ENCODE data around the gene TFB2M.

Gene TFB2M

DNA sequence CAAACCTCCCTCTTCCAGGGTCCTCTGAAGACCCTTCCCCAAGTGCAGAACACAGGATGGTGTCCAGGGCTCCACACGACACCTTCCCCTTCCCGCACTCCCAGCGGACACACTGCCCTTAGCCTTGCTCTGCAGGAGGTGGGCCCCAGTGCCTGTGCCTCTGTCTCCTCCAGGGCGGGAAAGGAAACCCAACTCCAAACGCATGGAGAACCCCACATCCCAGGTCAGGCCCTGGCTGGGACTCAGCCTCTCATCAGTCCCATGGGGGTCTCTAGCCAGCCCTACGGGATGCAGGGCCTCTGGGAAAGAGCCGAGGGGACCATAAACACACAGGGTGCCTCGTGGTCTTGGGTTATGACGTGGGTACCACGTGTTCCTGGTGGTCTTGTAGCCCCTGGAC lies 53.4 kb downstream of the TFB2M start:
- no peak for DNase-seq

DNA sequence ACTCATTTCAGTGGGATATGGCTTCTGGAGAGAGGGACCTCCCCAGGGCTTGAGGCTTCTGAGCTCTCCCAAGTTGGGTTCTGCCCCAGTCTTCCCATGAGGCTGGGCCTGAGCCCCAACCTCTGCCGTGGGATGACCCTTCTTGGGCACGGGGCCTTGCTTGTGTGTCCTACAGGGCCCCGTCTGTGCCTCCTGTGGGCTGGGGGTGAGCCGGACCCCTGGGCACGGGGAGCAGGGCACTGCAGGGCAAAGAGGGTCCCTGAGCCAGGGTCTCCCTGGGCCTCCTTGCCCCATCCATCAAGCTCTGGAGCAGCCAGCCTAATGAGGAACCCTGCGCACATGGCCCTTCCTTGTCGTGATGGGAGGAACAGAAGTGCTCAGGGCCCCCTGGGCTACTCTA lies 53.8 kb downstream of the TFB2M start:
- DNase-seq: no peak

DNA sequence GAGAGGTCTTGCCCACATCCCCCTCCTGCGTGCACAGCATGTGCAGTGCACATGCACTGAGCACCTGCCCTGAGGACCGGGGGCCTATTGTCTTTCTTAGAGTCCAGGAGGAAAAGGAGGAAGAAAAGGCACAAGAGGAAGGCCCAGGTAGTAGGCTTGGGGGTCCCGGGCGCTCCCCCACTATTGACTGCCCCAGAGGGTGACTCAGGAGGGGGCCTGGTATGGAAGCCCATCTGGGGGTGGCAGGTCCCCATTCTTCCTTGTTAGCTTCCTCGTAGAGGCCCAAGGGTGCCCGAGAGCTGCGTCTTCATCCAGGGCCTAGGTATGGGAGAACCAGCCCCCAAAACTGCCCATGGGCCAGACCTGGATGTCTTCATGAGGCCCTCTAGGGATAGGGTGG lies 54.9 kb downstream of the TFB2M start:
- DNase-seq: no peak

DNA sequence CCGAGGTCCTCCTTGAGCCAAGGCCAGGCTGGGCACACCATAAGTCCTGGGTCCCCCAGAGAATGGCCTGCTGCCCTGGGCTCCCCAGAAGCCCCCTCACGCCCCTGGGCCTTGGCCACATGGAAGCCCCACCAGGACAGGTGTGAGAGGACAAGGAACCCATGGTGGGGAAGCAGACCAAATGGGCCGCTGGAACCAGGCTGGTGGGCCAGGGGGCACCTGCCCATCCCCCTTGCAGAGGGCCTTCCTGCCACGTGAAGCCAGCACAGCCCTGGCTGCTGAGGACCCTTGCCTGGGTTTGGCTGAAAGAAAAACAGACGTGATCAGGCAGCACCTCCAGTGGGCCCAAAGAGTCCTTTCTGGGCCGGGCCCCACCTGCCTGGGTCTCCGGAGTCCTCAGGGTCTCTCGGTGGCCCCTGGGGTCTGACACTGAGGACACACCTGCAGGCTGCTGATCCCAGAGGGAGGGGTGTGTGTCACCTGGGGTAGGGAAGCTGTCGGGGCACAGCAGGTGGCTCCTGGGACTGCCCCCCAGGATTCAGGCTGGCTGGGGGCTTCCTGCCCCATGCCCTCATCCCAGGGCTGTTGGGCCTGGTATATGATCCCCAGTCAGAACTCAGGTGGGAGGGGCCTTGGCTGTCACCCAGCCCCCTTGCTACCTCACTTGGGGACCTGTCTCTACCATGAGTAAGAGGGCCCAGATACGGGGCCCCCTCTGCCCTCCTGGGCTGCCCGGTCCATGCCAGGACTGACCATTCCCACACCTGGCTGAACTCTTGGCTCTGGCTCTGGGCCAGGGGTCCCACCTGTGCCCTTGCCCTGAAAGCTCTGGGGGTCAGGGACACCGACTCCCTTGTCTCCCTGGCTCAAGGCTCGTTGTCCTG lies 55.7 kb downstream of the TFB2M start:
- no peak for DNase-seq

DNA sequence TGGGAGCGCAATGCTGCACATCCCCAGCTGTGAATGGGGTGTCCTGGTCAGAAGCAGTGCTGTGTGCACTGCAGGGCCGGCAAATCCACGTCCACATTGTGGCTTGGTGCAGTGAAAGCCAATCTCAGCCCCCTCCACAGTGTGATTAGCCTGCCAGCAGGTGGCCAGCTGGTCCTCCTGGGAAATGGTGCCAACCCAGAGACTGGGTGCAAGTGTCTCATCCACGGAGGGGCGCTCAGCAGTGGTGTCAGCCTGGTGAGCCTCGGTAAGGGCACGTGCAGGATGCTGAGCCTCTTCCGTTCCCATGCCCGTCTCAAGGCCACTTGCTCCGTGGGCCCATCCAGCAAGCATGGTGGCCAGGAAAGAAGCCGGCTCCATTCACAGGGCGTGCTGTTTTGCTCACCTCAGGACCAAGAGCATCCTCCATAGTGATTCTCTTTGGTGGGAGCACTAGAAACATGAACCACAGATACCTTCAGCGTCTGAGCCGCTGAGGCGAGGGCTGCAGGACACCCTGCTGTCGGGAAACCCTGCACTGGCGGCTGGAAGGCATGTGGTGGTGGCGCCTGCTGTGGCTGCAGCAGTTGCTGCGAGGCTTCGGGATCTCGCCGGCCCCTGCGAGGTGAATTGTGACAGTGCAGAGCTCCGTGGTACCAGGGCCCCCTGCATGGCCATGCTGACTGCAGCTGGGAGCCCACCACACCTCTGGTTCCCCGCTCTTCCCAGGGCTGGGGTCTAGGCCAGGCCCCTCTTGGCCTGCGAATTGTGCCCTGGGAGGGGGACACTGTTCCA lies 57.0 kb downstream of the TFB2M start:
- no peak for DNase-seq

DNA sequence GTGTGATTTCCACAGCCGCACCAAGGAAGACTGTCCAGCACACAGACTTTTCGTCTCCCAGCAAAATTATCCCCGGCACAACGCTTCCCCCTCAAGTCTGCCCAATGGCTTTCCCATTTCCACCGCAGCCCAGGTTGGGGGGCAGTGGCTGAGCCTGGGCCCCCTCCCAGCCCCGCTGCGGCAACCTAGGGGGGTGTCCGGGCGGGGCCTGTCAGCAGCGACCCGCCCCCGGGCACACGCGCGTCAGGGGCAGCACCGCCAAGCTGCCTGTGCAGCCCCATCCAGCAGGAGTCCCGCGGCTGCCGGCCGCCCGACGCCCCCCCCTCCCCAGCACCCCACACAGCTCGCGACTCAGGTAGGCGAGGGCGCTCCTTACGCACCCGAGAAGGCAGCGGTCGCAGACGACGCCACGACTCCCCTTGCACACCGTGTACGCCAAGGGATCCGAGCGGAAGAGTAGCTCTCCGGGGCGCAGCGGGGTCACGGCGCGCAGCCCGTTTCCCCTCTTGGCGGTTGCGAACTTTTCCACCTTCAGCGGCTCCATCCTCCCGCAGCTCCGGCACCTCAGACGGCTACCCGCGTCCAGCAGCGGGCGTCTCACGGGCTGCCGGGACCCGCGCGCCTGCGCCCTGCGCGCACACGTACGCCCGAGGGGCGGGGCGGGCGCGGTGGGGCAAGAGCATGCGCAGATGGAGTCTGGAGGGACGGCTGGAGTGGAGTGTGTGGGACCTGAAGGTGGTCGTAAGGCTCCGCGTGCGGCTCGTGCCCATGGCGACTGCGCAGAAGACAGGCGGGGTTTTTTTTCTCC lies 59.2 kb downstream of the TFB2M start, which contains the start of gene SMYD3:
Gene SMYD3, minus strand, starts transcription at position 606 of the 808 bp plus-strand sequence.
- peak in 13 of 14 donors; percentile 34 to 88 (median 71) for DNase-seq

DNA sequence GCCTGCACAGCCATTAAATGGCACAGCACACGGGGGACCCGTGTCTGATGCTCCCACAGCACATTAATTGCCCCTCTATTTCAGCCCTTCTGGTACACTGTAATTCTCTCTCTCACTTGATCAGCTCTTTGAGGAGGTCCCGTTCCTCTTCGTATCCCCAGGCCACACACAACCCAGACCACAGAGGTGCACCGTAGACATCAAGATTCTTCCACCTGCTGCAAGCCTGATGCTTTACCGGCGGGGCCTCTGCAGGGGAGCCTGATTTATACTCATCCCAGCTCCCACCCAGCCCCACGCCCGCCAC lies 59.7 kb downstream of the TFB2M start:
- peak in 3 of 14 donors; percentile 24 to 46 (median 38) for DNase-seq

DNA sequence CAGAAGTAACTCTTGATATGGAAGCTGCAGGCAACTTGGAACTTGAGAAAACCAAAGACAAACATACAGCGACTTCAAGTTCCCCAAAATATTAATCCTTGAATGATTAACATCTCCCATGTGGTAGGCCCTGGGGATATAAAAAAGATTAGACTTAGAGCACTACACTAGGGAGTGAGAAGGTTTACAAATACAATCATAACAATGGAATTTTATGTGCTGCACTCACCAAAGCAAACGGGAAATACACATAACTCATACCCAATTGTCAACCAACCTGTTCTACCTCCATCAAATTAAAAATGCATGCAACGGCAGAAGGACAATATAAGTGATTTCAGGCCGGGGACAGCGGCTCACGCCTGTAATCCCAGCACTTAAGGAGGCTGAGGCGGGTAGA lies 62.7 kb downstream of the TFB2M start:
- DNase-seq: no peak

DNA sequence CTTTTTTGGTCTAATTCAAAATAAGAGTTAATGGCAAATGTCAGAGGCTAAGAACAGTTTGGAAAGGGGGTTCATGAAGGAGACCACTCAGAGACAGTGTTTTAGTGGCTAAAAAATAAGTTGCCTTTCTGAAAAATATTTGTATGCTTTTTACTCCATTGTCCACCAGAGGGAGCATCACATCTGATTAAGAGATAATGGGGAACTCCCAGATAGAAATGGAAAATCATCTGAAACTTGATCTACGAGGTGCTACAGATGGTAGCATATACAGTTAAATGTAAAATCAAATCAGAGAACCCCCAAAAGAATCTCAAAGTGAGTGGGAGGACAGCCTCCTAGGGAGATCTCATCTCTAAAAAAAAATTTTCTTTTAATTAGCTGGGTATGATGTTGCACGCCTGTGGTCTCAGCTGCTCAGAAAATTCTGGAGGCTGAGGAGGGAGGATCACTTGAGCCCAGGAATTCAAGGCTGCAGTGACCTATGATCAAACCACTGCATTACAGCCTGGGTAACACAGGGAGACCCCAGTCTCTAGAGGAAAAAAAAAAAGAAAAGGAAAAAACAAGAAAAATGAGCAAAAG lies 68.6 kb downstream of the TFB2M start:
- peak in 2 of 14 donors; percentile 12 to 29 for DNase-seq

DNA sequence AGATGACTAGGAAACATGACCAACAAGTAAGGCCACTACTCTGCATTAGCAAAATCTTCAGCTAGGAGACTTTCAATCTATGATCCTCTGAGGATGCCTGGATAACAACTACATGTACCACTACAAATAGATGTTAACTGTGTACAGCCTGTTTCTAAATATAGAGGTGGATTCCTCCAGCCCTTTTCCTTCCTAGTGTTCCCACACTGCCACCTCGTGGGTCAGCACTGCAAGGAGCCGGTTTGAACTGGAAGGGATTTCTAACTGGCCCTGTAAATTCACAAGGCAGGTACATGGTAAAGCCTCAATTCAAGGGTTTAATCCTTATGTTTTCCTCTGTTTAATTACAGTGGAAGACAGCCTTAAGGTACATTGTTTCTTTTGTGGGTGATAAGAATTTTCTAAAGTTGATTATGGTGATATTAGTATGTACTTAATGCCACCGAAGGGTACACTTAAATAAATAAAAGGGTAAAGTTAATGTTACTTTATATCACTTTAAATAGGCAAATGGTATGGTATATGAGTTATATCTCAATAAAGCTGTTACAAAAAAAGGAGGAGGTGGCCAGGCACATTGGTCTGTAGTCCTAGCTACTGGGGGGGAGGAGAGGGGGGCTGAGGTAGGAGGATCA lies 73.3 kb downstream of the TFB2M start:
- peak in 10 of 14 donors; percentile 3 to 87 (median 15) for DNase-seq

DNA sequence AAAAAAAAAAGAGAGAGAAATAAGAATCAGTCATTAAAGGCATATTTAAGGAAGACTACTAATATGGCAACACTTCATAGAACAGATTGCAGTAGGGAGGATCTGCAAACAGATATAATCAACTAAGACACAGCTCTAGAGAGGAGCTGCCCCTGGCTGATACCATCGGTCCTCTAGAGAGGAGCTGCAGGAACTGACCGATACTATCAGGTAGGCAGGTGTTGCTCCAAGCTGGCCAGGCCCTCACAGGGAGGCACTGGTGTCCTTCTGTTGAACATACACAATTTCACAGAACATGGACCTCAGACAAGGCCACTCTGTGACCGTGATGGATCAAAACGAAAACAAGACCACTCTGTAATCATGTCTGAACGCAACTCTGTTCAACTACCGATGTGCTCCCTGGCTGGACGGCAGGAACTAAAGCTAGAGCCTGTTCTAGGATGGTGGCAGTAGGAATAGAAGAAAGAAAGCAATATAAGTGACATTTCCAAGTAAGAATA lies 74.5 kb downstream of the TFB2M start:
- DNase-seq: peak in 1 of 14 donors; percentile 49

Data from C1 segment of cervical spinal cord (tissue), 14 donors.